HG02852 (cell line): ENCODE measurements around the gene EIF2S3B.
A peak's percentile ranks its signal among the peaks of the same experiment; 100 is the strongest.
"Not testable (repeated sequence)": the region's sequence is repeated elsewhere in the genome, so short reads cannot be mapped to it uniquely, and the experiment has no call there.

Source experiments
- ATAC-seq: cut with Tn5 transposase; IDR thresholded peaks from one replicate; pipeline ENCODE4 v1.9.1; 2021; ENCODE audit warnings: mild to moderate bottlenecking, moderate library complexity; ENCODE audit not compliant: unreplicated experiment

Gene EIF2S3B

GRCh38 chr12:10505620-10506019, at the start of gene EIF2S3B:
EIF2S3B (plus strand) TSS chr12:10505890; CDS start chr12:10505903, 13 bp downstream.
- no peak for ATAC-seq

- no peak for ATAC-seq
These were observed 48.8 kb upstream of the EIF2S3B start for GRCh38 chr12:10456856-10457255.

GRCh38 chr12:10457760-10458159, 47.9 kb upstream of the EIF2S3B start:
- ATAC-seq, result no peak

GRCh38 chr12:10466311-10466710, 39.4 kb upstream of the EIF2S3B start:
- ATAC-seq, result no peak

- ATAC-seq, result no peak
These were observed 36.0 kb upstream of the EIF2S3B start for GRCh38 chr12:10469701-10470100.

- ATAC-seq, result not testable (repeated sequence)
These were observed 32.9 kb upstream of the EIF2S3B start for GRCh38 chr12:10472808-10473207.

- ATAC-seq, result not testable (repeated sequence)
These were observed 23.8 kb upstream of the EIF2S3B start for GRCh38 chr12:10481901-10482300.

GRCh38 chr12:10487328-10487727, 18.4 kb upstream of the EIF2S3B start:
- not testable (repeated sequence) for ATAC-seq

GRCh38 chr12:10491766-10492165, 13.9 kb upstream of the EIF2S3B start:
- ATAC-seq, result no peak

- ATAC-seq, result no peak
These were observed 8.1 kb upstream of the EIF2S3B start for GRCh38 chr12:10497602-10498001.

- no peak for ATAC-seq
These were observed 7.6 kb upstream of the EIF2S3B start for GRCh38 chr12:10498042-10498441.

GRCh38 chr12:10501030-10501429, 4.7 kb upstream of the EIF2S3B start:
- no peak for ATAC-seq

GRCh38 chr12:10503460-10503859, 2.2 kb upstream of the EIF2S3B start:
- ATAC-seq, result no peak

GRCh38 chr12:10511756-10512355, 6.2 kb downstream of the EIF2S3B start:
- no peak for ATAC-seq

- no peak for ATAC-seq
These were observed 7.1 kb downstream of the EIF2S3B start for GRCh38 chr12:10512798-10513197.

- no peak for ATAC-seq
These were observed 15.9 kb downstream of the EIF2S3B start for GRCh38 chr12:10521555-10521954.

GRCh38 chr12:10528174-10528953, 22.7 kb downstream of the EIF2S3B start:
- ATAC-seq, result no peak

- no peak for ATAC-seq
These were observed 23.9 kb downstream of the EIF2S3B start for GRCh38 chr12:10529603-10530002.

- ATAC-seq, result no peak
These were observed 32.0 kb downstream of the EIF2S3B start for GRCh38 chr12:10537721-10538120.

GRCh38 chr12:10540776-10541205, 35.1 kb downstream of the EIF2S3B start:
- peak; percentile 82 for ATAC-seq

GRCh38 chr12:10543499-10543898, 37.8 kb downstream of the EIF2S3B start:
- no peak for ATAC-seq

- no peak for ATAC-seq
These were observed 45.7 kb downstream of the EIF2S3B start for GRCh38 chr12:10551375-10551774.
